Keratinocyte (primary cell): ENCODE data around the gene SHISA8. TPM values are rescaled to one million over a fixed set of nuclear protein-coding genes. Genes with fewer than 3 reads are reported as not detected.

Experiments
- DNase-seq: peaks from one replicate; pipeline ENCODE4 v3.0.0-alpha.2; 2011; ENCODE audit warnings: low read depth, missing footprints, low spot score
- FAIRE-seq: peaks from 2 replicates; lab custom pipeline; 2011; peaks lifted over from hg19 to GRCh38; lab: Jason Lieb, UNC
- H2AFZ ChIP-seq: 2 replicates; pipeline ENCODE4 v1.6.0; 2012; ENCODE audit warnings: low read length, control low read depth, inconsistent platforms; ENCODE audit not compliant: control insufficient read depth
- H3K27ac ChIP-seq: 2 replicates; pipeline ENCODE4 v1.5.1; 2011; ENCODE audit warnings: low read length; ENCODE audit not compliant: control insufficient read depth, insufficient read depth
- H3K27me3 ChIP-seq: 3 replicates; pipeline ENCODE4 v1.6.0; 2011; ENCODE audit warnings: low read length; ENCODE audit not compliant: control insufficient read depth, insufficient read depth; ENCODE audit errors: extremely low read depth
- H3K36me3 ChIP-seq, 2 experiments: 2 replicates in 1 of 2; 3 replicates in 1 of 2; pipeline ENCODE4 v1.5.1; 2011; ENCODE audit warnings: low read length in 2 of 2, mild to moderate bottlenecking in 1 of 2; ENCODE audit not compliant: control insufficient read depth in 2 of 2, insufficient read depth in 2 of 2; ENCODE audit errors: extremely low read depth in 1 of 2
- H3K4me1 ChIP-seq: 3 replicates; pipeline ENCODE4 v1.5.1; 2011; ENCODE audit warnings: low read length; ENCODE audit not compliant: control insufficient read depth, insufficient read depth; ENCODE audit errors: extremely low read depth
- H3K4me2 ChIP-seq: 3 replicates; pipeline ENCODE4 v1.6.0; 2011; ENCODE audit warnings: low read depth, low read length; ENCODE audit not compliant: control insufficient read depth, insufficient read depth; ENCODE audit errors: extremely low read depth
- H3K4me3 ChIP-seq, 3 experiments: fragments of 200-600 bp in 1 of 3; sonication (generic) in 1 of 3; 2 replicates in 2 of 3; 3 replicates in 1 of 3; pipeline ENCODE4 v1.5.1; 2011 to 2016; ENCODE audit warnings: low read length in 3 of 3, mild to moderate bottlenecking in 3 of 3, control low read depth in 2 of 3, inconsistent platforms in 1 of 3, low read depth in 1 of 3, mixed read lengths in 1 of 3, mixed run types in 1 of 3, moderate library complexity in 1 of 3; ENCODE audit not compliant: control insufficient read depth in 2 of 3, insufficient read depth in 2 of 3; ENCODE audit errors: extremely low read depth in 1 of 3
- H3K79me2 ChIP-seq: 2 replicates; pipeline ENCODE4 v1.6.0; 2012; ENCODE audit warnings: low read length; ENCODE audit not compliant: control insufficient read depth, insufficient read depth
- H3K9ac ChIP-seq: 3 replicates; pipeline ENCODE4 v1.6.0; 2011; ENCODE audit warnings: low read length; ENCODE audit not compliant: control insufficient read depth, insufficient read depth; ENCODE audit errors: extremely low read depth
- H3K9me1 ChIP-seq: 3 replicates; pipeline ENCODE4 v1.6.0; 2011; ENCODE audit warnings: low read length; ENCODE audit not compliant: control insufficient read depth, insufficient read depth; ENCODE audit errors: extremely low read depth
- H3K9me3 ChIP-seq: 2 replicates; pipeline ENCODE4 v1.5.1; 2012; ENCODE audit warnings: low read depth, low read length; ENCODE audit not compliant: control insufficient read depth
- H4K20me1 ChIP-seq: 3 replicates; pipeline ENCODE4 v1.6.0; 2011; ENCODE audit warnings: low read length; ENCODE audit not compliant: control insufficient read depth, insufficient read depth; ENCODE audit errors: extremely low read depth
- EZH2 ChIP-seq: IDR thresholded peaks from one replicate; pipeline ENCODE4 v1.6.1; 2012; ENCODE audit warnings: inconsistent platforms, mild to moderate bottlenecking, low read length, moderate library complexity
- dilution Hi-C: fragments of 300-500 bp; cut with MboI; formaldehyde crosslinking; loops from one replicate; pipeline ENCODE4 v1.7.0; 2020; ENCODE audit warnings: low sequenced_read_pairs; ENCODE audit not compliant: extremely low pct_ligation_motif_present
- polyA plus RNA-seq, 5 experiments: library from polyadenylated mRNA; depleted of rRNA in 3 of 5; stranded (reverse) in 3 of 5; stranded (forward) in 1 of 5; unstranded in 1 of 5; fragments of >200 nt; gene quantifications; 1 replicate in 1 of 5; 2 replicates in 3 of 5; 3 replicates in 1 of 5; pipeline versions ENCODE4 v1.2.1 to v1.2.3, GENCODE V29; 2011 to 2012; ENCODE audit warnings: missing spikeins in 2 of 5, low read depth in 1 of 5, low replicate concordance in 1 of 5
- TF ChIP-seq, protein P1 (sequence below), 3 experiments: IDR thresholded peaks in 1 of 3; conservative IDR thresholded peaks in 1 of 3; optimal IDR thresholded peaks in 1 of 3; 2 replicates in 2 of 3; 3 replicates in 1 of 3; pipeline versions ENCODE3 to v1.5.1; 2011; ENCODE audit warnings: low read length in 3 of 3, mild to moderate bottlenecking in 3 of 3, moderate library complexity in 2 of 3, control low read depth in 1 of 3, inconsistent platforms in 1 of 3; ENCODE audit not compliant: insufficient read depth in 2 of 3; ENCODE audit errors: extremely low read depth in 1 of 3

The SHISA8 gene
- polyA plus RNA-seq, 1 donor (not counting 4 experiments of a cell fraction or from before 2014, with no cell fraction given): not detected

DNA sequence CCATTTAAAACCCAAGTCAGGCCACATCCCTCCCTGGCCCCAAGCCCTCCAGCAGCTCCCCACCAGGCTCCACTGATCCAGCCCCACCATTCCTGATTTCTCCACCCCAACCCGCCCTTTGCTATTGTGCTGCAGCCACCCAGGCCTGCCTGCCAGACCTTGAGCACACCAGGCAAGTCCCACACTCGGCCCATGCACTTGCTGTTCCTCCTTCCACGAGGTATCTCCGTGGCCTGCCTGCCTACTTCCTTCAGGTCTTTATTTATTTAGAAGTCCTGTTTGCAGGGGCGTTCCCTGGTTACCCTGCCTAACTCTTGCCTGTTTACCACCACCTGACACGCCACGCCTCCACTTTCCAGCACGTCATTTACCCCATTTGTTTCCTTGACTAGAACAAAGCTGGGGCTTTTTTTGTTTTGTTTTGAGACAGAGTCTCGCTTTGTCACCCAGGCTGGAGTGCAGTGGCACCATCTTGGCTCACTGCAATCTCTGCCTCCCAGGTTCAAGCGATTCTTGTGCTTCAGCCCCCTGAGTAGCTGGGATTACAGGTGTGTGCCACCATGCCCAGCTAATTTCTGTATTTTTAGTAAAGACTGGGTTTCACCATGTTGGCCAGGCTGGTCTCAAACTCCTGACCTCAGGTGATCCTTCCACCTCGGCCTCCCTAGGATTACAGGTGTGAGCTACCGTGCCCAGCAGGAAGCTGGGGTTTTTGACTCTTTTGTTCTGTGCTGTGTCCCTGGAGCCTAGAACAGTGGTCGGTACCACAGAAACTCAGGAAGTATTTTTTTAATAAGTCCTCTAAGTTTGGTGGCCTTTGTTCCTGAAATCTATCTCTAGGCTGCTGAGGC lies 25.3 kb upstream of the SHISA8 start:
- peak overlapping the region; percentile 44 for H3K27ac ChIP-seq
- peaks cover 13% of the 10 kb centered on the region for H3K4me1 ChIP-seq
- H3K27me3 ChIP-seq: no peaks in the 10 kb centered on the region
- no peak for FAIRE-seq
- TF ChIP-seq, protein P1, sequence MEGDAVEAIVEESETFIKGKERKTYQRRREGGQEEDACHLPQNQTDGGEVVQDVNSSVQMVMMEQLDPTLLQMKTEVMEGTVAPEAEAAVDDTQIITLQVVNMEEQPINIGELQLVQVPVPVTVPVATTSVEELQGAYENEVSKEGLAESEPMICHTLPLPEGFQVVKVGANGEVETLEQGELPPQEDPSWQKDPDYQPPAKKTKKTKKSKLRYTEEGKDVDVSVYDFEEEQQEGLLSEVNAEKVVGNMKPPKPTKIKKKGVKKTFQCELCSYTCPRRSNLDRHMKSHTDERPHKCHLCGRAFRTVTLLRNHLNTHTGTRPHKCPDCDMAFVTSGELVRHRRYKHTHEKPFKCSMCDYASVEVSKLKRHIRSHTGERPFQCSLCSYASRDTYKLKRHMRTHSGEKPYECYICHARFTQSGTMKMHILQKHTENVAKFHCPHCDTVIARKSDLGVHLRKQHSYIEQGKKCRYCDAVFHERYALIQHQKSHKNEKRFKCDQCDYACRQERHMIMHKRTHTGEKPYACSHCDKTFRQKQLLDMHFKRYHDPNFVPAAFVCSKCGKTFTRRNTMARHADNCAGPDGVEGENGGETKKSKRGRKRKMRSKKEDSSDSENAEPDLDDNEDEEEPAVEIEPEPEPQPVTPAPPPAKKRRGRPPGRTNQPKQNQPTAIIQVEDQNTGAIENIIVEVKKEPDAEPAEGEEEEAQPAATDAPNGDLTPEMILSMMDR (optimal IDR thresholded peaks at IDR 0.05 in 1 of 3, IDR thresholded peaks at IDR 0.05 in 1 of 3, conservative IDR thresholded peaks at IDR 0.05 in 1 of 3; ENCODE audit: extremely low read depth in 1 of 3, insufficient read depth in 2 of 3, low read length in 3 of 3): no peak
- no peak for TF ChIP-seq EZH2
- no peaks in the 10 kb centered on the region for H3K9me1 ChIP-seq
- H3K36me3 ChIP-seq: peaks cover 0 to 16% of the 10 kb centered on the region in 2 experiments
- dilution Hi-C loops: no loop called here
- DNase-seq: no peak
- H3K9me3 ChIP-seq: no peaks in the 10 kb centered on the region
- no peak overlapping the region for H3K4me2 ChIP-seq
- no peak overlapping the region for H2AFZ ChIP-seq
- no peaks in the 10 kb centered on the region for H3K79me2 ChIP-seq
- no peak overlapping the region for H3K9ac ChIP-seq
- no peak overlapping the region for H3K4me3 ChIP-seq
- H4K20me1 ChIP-seq: no peaks in the 10 kb centered on the region

DNA sequence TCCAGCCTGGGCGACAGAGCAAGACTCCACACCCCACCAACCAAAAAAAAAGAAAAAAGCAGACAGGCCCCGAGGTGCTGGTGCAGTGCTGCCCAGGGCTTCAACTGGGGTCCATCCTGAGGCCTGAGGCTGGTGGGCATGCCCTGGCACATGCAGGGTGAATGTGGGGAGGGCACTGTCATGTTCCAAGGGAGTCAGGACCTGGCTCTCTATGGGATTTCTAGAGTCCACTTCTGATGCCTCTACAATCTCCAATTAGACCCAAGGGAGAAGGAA lies 22.0 kb upstream of the SHISA8 start:
- H2AFZ ChIP-seq: no peak overlapping the region
- H3K27ac ChIP-seq: no peak overlapping the region
- H3K4me2 ChIP-seq: no peak overlapping the region
- H4K20me1 ChIP-seq: no peaks in the 10 kb centered on the region
- FAIRE-seq: no peak
- no peaks in the 10 kb centered on the region for H3K9me3 ChIP-seq
- H3K27me3 ChIP-seq: no peaks in the 10 kb centered on the region
- H3K36me3 ChIP-seq: peaks cover 0 to 9% of the 10 kb centered on the region in 2 experiments
- no peak for DNase-seq
- H3K4me3 ChIP-seq: no peak overlapping the region
- no peak for TF ChIP-seq EZH2
- TF ChIP-seq, protein P1 (optimal IDR thresholded peaks at IDR 0.05 in 1 of 3, IDR thresholded peaks at IDR 0.05 in 1 of 3, conservative IDR thresholded peaks at IDR 0.05 in 1 of 3; ENCODE audit: extremely low read depth in 1 of 3, insufficient read depth in 2 of 3, low read length in 3 of 3): no peak
- dilution Hi-C loops: no loop called here
- H3K9ac ChIP-seq: no peak overlapping the region
- peaks cover 11% of the 10 kb centered on the region for H3K4me1 ChIP-seq
- no peaks in the 10 kb centered on the region for H3K9me1 ChIP-seq
- no peaks in the 10 kb centered on the region for H3K79me2 ChIP-seq
